MM.1S (cell line): ENCODE measurements around the gene OSBP2.

Experiments used
- EZH2phosphoT487 ChIP-seq: fragments of 300-600 bp; sonication (generic); IDR thresholded peaks from 2 replicates; pipeline ENCODE4 v1.6.1; 2018; ENCODE audit warnings: antibody characterized with exemption, low read length
- TF ChIP-seq, protein P1 (sequence below): fragments of 300-600 bp; sonication (generic); IDR thresholded peaks from 2 replicates; pipeline ENCODE4 v1.5.1; 2016; ENCODE audit warnings: antibody characterized with exemption, low read length, mixed read lengths

DNA sequence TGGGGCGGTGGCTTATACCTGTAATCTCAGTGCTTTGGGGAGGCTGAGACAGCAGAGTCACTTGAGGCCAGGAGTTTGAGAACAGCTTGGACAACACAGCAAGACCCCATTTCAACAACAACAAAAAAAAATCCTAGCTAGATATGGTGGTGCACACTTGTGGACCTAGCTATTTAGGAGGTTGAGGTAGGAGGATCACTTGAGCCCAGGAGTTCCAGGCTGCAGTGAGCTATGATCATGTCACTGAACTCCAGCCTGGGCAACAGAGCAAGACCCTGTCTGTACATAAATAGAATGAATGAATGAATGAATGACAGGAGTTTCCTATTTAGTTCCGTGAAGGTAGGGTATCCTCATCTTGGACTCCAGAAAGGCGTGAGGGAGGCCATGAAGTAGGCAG lies 107.0 kb downstream of the OSBP2 start:
- TF ChIP-seq, protein P1, sequence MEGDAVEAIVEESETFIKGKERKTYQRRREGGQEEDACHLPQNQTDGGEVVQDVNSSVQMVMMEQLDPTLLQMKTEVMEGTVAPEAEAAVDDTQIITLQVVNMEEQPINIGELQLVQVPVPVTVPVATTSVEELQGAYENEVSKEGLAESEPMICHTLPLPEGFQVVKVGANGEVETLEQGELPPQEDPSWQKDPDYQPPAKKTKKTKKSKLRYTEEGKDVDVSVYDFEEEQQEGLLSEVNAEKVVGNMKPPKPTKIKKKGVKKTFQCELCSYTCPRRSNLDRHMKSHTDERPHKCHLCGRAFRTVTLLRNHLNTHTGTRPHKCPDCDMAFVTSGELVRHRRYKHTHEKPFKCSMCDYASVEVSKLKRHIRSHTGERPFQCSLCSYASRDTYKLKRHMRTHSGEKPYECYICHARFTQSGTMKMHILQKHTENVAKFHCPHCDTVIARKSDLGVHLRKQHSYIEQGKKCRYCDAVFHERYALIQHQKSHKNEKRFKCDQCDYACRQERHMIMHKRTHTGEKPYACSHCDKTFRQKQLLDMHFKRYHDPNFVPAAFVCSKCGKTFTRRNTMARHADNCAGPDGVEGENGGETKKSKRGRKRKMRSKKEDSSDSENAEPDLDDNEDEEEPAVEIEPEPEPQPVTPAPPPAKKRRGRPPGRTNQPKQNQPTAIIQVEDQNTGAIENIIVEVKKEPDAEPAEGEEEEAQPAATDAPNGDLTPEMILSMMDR = no peak
- TF ChIP-seq EZH2phosphoT487 = no peak
